Measurements from ENCODE around the gene UBR1. TPM values are rescaled to one million over a fixed set of nuclear protein-coding genes. Genes with fewer than 3 reads are reported as not detected.

UBR1 gene
- total RNA-seq, 2 experiments from 2014 or later = 19.8 to 33.5 TPM

- H4K20me1 ChIP-seq (ENCODE audit: insufficient read depth, low read length) = 0 out of 2 replicates have a peak, but pooled peaks cover 5% of the 10 kb centered on the region
- no peaks in the 10 kb centered on the region for H3K9me3 ChIP-seq (ENCODE audit: low read length)
- no peak overlapping the region for H3K4me3 ChIP-seq (ENCODE audit: low read depth, low read length, poor library complexity, severe bottlenecking)
- peaks cover 65% of the 10 kb centered on the region for H3K79me2 ChIP-seq (ENCODE audit: insufficient read depth, low read depth, low read length)
- H2AFZ ChIP-seq (ENCODE audit: low read length) = no peak overlapping the region
- POLR2A ChIA-PET = interaction anchor here (0.5 to 0.7 kb wide), 2 partner anchors 13 to 16 kb away, joined by 3 to 7 read pairs; no protein-coding TSS in a partner anchor
- DNase-seq (ENCODE audit: low spot score) = no peak
- H3K27ac ChIP-seq (ENCODE audit: low read depth, low read length, poor library complexity, severe bottlenecking) = no peak overlapping the region
- H3K4me2 ChIP-seq (ENCODE audit: low read length) = no peak overlapping the region
- no TSS peak for BruUV-seq (replicated peaks)
- CTCF ChIA-PET (ENCODE audit: unreplicated experiment) = no interaction called here
- TF ChIP-seq CTCF (conservative IDR thresholded peaks at IDR 0.05; ENCODE audit: low read length) (no peak), EZH2phosphoT487 (IDR thresholded peaks at IDR 0.05; ENCODE audit: borderline replicate concordance, low read depth, low read length) (no peak)
- no peaks in the 10 kb centered on the region for H3K9me2 ChIP-seq (ENCODE audit: insufficient read depth, low read length)
- H3K4me1 ChIP-seq (ENCODE audit: insufficient read depth, low read length, poor library complexity, severe bottlenecking) = peaks cover 20% of the 10 kb centered on the region
- peaks cover 64% of the 10 kb centered on the region for H3K36me3 ChIP-seq (ENCODE audit: insufficient read depth, low read length)
- intact Hi-C loops (cut with micrococcal nuclease; ENCODE audit: unreplicated experiment) = no loop called here
These were observed 3.7 kb downstream of the UBR1 start for GRCh38 chr15:43102187-43102586.

- Histone ChIP-seq H3K27ac (ENCODE audit: low read depth, low read length, poor library complexity, severe bottlenecking) (no peak overlapping the region), H3K9me2 (ENCODE audit: insufficient read depth, low read length) (no peaks in the 10 kb centered on the region), H3K36me3 (ENCODE audit: insufficient read depth, low read length) (peaks cover 72% of the 10 kb centered on the region), H3K9me3 (ENCODE audit: low read length) (no peaks in the 10 kb centered on the region), H4K20me1 (ENCODE audit: insufficient read depth, low read length) (0 out of 2 replicates have a peak, but pooled peaks cover 5% of the 10 kb centered on the region), H3K4me3 (ENCODE audit: low read depth, low read length, poor library complexity, severe bottlenecking) (no peak overlapping the region), H2AFZ (ENCODE audit: low read length) (no peak overlapping the region), H3K4me2 (ENCODE audit: low read length) (no peak overlapping the region), H3K4me1 (ENCODE audit: insufficient read depth, low read length, poor library complexity, severe bottlenecking) (peaks cover 14% of the 10 kb centered on the region), H3K79me2 (ENCODE audit: insufficient read depth, low read depth, low read length) (peaks cover 67% of the 10 kb centered on the region)
- no TSS peak for BruUV-seq (replicated peaks)
- TF ChIP-seq CTCF (conservative IDR thresholded peaks at IDR 0.05; ENCODE audit: low read length) (no peak), EZH2phosphoT487 (IDR thresholded peaks at IDR 0.05; ENCODE audit: borderline replicate concordance, low read depth, low read length) (no peak)
- CTCF ChIA-PET (ENCODE audit: unreplicated experiment) = no interaction called here
- POLR2A ChIA-PET = no interaction called here
- no peak for DNase-seq (ENCODE audit: low spot score)
- intact Hi-C loops (cut with micrococcal nuclease; ENCODE audit: unreplicated experiment) = no loop called here
These were observed 4.9 kb downstream of the UBR1 start for GRCh38 chr15:43100971-43101370.

GRCh38 chr15:43099105-43099845 lies 6.6 kb downstream of the UBR1 start:
- no peak overlapping the region for H3K4me2 ChIP-seq (ENCODE audit: low read length)
- peaks cover 64% of the 10 kb centered on the region for H3K79me2 ChIP-seq (ENCODE audit: insufficient read depth, low read depth, low read length)
- no peaks in the 10 kb centered on the region for H3K9me2 ChIP-seq (ENCODE audit: insufficient read depth, low read length)
- H2AFZ ChIP-seq (ENCODE audit: low read length) = no peak overlapping the region
- no peak for DNase-seq (ENCODE audit: low spot score)
- H3K4me3 ChIP-seq (ENCODE audit: low read depth, low read length, poor library complexity, severe bottlenecking) = no peak overlapping the region
- 0 out of 2 replicates have a peak, but pooled peaks cover 8% of the 10 kb centered on the region for H4K20me1 ChIP-seq (ENCODE audit: insufficient read depth, low read length)
- no TSS peak for BruUV-seq (replicated peaks)
- TF ChIP-seq EZH2phosphoT487 (IDR thresholded peaks at IDR 0.05; ENCODE audit: borderline replicate concordance, low read depth, low read length) (no peak), CTCF (conservative IDR thresholded peaks at IDR 0.05; ENCODE audit: low read length) (no peak)
- H3K27ac ChIP-seq (ENCODE audit: low read depth, low read length, poor library complexity, severe bottlenecking) = no peak overlapping the region
- H3K4me1 ChIP-seq (ENCODE audit: insufficient read depth, low read length, poor library complexity, severe bottlenecking) = peaks cover 10% of the 10 kb centered on the region
- no peaks in the 10 kb centered on the region for H3K9me3 ChIP-seq (ENCODE audit: low read length)
- POLR2A ChIA-PET = no interaction called here
- peaks cover 77% of the 10 kb centered on the region for H3K36me3 ChIP-seq (ENCODE audit: insufficient read depth, low read length)
- intact Hi-C loops (cut with micrococcal nuclease; ENCODE audit: unreplicated experiment) = loop anchor here (10.0 kb wide), 1 partner anchor 64 kb away; no protein-coding TSS in a partner anchor
- CTCF ChIA-PET (ENCODE audit: unreplicated experiment) = no interaction called here

All from OCI-LY7 (cell line).